ENCODE results near the gene MORN5.

MORN5 gene

GRCh38 chr9:122140368-122141193 is 19.1 kb upstream of the MORN5 start:
- TF ChIP-seq MAX (IDR thresholded peaks at IDR 0.05) (no peak), YY1 (IDR thresholded peaks at IDR 0.05; ENCODE audit: low read depth) (no peak), CEBPB (IDR thresholded peaks at IDR 0.05) (no peak), ZBTB7A (IDR thresholded peaks at IDR 0.05; ENCODE audit: low read depth) (no peak), CREB1 (IDR thresholded peaks at IDR 0.05; ENCODE audit: low read depth) (no peak), FOXM1 (IDR thresholded peaks at IDR 0.05; ENCODE audit: borderline replicate concordance, low read depth) (no peak), RAD21 (IDR thresholded peaks at IDR 0.05; ENCODE audit: low read depth) (no peak), TEAD4 (IDR thresholded peaks at IDR 0.05) (no peak), TCF12 (IDR thresholded peaks at IDR 0.05; ENCODE audit: low read depth) (no peak), TAF1 (IDR thresholded peaks at IDR 0.05; ENCODE audit: low read depth) (no peak), EGR1 (IDR thresholded peaks at IDR 0.05) (no peak), NFIC (IDR thresholded peaks at IDR 0.05) (no peak), USF1 (IDR thresholded peaks at IDR 0.05) (no peak), EP300 (IDR thresholded peaks at IDR 0.05; ENCODE audit: borderline replicate concordance) (no peak), REST (IDR thresholded peaks at IDR 0.05; ENCODE audit: low read depth) (no peak)

GRCh38 chr9:122141671-122142070 is 18.0 kb upstream of the MORN5 start:
- TF ChIP-seq TCF12 (IDR thresholded peaks at IDR 0.05; ENCODE audit: low read depth) (no peak), FOXM1 (IDR thresholded peaks at IDR 0.05; ENCODE audit: borderline replicate concordance, low read depth) (no peak), CREB1 (IDR thresholded peaks at IDR 0.05; ENCODE audit: low read depth) (no peak), YY1 (IDR thresholded peaks at IDR 0.05; ENCODE audit: low read depth) (no peak), REST (IDR thresholded peaks at IDR 0.05; ENCODE audit: low read depth) (no peak), USF1 (IDR thresholded peaks at IDR 0.05) (no peak), EP300 (IDR thresholded peaks at IDR 0.05; ENCODE audit: borderline replicate concordance) (no peak), ZBTB7A (IDR thresholded peaks at IDR 0.05; ENCODE audit: low read depth) (no peak), EGR1 (IDR thresholded peaks at IDR 0.05) (no peak), TAF1 (IDR thresholded peaks at IDR 0.05; ENCODE audit: low read depth) (no peak), TEAD4 (IDR thresholded peaks at IDR 0.05) (no peak), CEBPB (IDR thresholded peaks at IDR 0.05) (no peak), RAD21 (IDR thresholded peaks at IDR 0.05; ENCODE audit: low read depth) (no peak), MAX (IDR thresholded peaks at IDR 0.05) (no peak), NFIC (IDR thresholded peaks at IDR 0.05) (no peak)

GRCh38 chr9:122143296-122143695 is 16.4 kb upstream of the MORN5 start:
- no peak for TF ChIP-seq REST (IDR thresholded peaks at IDR 0.05; ENCODE audit: low read depth)
- TF ChIP-seq CEBPB (IDR thresholded peaks at IDR 0.05): no peak
- no peak for TF ChIP-seq TEAD4 (IDR thresholded peaks at IDR 0.05)

GRCh38 chr9:122143876-122144405 is 15.8 kb upstream of the MORN5 start:
- no peak for TF ChIP-seq CEBPB (IDR thresholded peaks at IDR 0.05)
- no peak for TF ChIP-seq FOXM1 (IDR thresholded peaks at IDR 0.05; ENCODE audit: borderline replicate concordance, low read depth)
- no peak for TF ChIP-seq TCF12 (IDR thresholded peaks at IDR 0.05; ENCODE audit: low read depth)
- TF ChIP-seq EGR1 (IDR thresholded peaks at IDR 0.05): no peak
- no peak for TF ChIP-seq REST (IDR thresholded peaks at IDR 0.05; ENCODE audit: low read depth)
